ENCODE measurements around the gene JTB. TPM values are rescaled to one million over a fixed set of nuclear protein-coding genes. Genes with fewer than 3 reads are reported as not detected.

Gene JTB
- polyA plus RNA-seq, 2 of the 4 experiments (the other 2 are of a cell fraction), result 106 to 162 TPM

DNA sequence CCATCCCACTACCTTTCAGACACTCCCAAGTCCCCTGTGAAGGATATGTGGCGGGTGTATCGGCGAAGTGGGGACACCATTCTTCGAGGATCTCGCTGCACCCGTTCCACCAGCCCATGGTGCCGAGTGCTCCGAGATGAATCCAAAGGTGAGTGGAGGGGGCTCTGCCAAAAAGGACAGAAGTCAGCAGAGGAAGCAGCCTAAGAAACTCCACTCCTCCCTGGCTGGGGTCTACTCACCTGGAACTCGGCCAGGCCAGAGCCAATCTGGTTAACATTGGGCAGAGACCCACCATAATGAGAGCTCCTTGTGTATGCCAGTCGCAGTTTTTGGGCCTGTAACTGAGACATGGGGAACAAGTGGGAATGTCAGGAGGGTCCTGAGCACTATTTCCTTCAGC lies 22.6 kb downstream of the JTB start:
- no peak for FAIRE-seq
- WGBS (ENCODE audit: missing lambda C conversion rate), result 93% methylated on average over 10 of the region's 10 CpGs
- ChIA-PET CTCF (interaction anchor here (0.7 to 7.5 kb wide), 4 partner anchors 10 to 32 kb away, joined by 3 to 75 read pairs (median 20); partner anchors contain the start of genes CREB3L4, DENND4B and RAB13), POLR2A (interaction anchor here (0.7 kb wide), 1 partner anchor 32 kb away, joined by 4 read pairs; the partner anchor contains the start of gene GATAD2B)
- H3K27ac ChIP-seq, result no peak overlapping the region
- no peaks in the 10 kb centered on the region for H3K9me3 ChIP-seq
- H3K4me3 ChIP-seq, result no peak overlapping the region
- no peak for ATAC-seq
- peaks cover 20% of the 10 kb centered on the region for H3K4me1 ChIP-seq
- H3K4me2 ChIP-seq, result no peak overlapping the region
- TF ChIP-seq POLR2A (IDR thresholded peaks at IDR 0.05; ENCODE audit: low read length) (no peak), NFE2L2 (conservative IDR thresholded peaks at IDR 0.05; ENCODE audit: low read length) (no peak), MAZ (IDR thresholded peaks at IDR 0.05; ENCODE audit: borderline replicate concordance, low read depth, low read length) (no peak), HOXB13 (CRISPR knock-in tag; IDR thresholded peaks at IDR 0.05; ENCODE audit: low read depth) (no peak), TFCP2L1 (CRISPR knock-in tag; IDR thresholded peaks at IDR 0.05) (no peak), EP300 (IDR thresholded peaks at IDR 0.05) (no peak), JUN (IDR thresholded peaks at IDR 0.05) (no peak), NR3C1 (IDR thresholded peaks at IDR 0.05) (no peak), HOXA7 (CRISPR knock-in tag; IDR thresholded peaks at IDR 0.05) (no peak), EHMT2 (IDR thresholded peaks at IDR 0.05; ENCODE audit: low read depth) (no peak)
- TF ChIP-seq, protein P1, sequence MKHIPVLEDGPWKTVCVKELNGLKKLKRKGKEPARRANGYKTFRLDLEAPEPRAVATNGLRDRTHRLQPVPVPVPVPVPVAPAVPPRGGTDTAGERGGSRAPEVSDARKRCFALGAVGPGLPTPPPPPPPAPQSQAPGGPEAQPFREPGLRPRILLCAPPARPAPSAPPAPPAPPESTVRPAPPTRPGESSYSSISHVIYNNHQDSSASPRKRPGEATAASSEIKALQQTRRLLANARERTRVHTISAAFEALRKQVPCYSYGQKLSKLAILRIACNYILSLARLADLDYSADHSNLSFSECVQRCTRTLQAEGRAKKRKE (CRISPR knock-in tag; IDR thresholded peaks at IDR 0.05; ENCODE audit: low read depth), result no peak
- TF ChIP-seq, protein P2, sequence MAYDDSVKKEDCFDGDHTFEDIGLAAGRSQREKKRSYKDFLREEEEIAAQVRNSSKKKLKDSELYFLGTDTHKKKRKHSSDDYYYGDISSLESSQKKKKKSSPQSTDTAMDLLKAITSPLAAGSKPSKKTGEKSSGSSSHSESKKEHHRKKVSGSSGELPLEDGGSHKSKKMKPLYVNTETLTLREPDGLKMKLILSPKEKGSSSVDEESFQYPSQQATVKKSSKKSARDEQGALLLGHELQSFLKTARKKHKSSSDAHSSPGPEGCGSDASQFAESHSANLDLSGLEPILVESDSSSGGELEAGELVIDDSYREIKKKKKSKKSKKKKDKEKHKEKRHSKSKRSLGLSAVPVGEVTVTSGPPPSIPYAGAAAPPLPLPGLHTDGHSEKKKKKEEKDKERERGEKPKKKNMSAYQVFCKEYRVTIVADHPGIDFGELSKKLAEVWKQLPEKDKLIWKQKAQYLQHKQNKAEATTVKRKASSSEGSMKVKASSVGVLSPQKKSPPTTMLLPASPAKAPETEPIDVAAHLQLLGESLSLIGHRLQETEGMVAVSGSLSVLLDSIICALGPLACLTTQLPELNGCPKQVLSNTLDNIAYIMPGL (CRISPR knock-in tag; IDR thresholded peaks at IDR 0.05; ENCODE audit: borderline replicate concordance), result no peak
- no peak for DNase-seq (ENCODE audit: low read depth in 1 of 2, low spot score in 1 of 2)

DNA sequence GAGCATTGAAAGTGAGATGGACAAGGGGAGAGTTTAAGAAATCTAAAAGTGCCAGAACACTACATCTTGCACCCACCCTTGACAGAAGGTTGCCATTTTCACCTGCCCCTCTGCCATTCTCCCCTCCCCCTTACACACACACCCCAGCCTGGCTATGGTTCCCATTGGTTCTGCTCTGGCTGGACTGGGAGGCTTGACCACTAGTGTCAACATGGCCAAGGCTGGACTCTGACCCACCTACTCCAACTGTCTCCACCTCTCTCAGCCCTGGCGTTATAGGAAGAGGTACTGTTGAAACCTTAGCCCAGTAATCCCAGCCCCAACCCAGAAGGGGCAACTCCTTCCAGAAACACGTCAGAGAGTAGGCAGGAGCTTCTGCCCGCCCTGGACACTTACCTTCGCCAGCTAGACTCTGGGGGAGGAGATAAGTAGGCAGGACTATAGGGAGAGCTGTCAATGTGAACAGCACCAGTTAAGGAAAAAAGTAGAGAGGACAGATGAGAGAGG lies 23.6 kb downstream of the JTB start:
- TF ChIP-seq ZSCAN20 (CRISPR knock-in tag; IDR thresholded peaks at IDR 0.05) (no peak), FOXS1 (CRISPR knock-in tag; IDR thresholded peaks at IDR 0.05) (no peak), KDM1A (IDR thresholded peaks at IDR 0.05; ENCODE audit: low read depth) (no peak), JUNB (IDR thresholded peaks at IDR 0.05) (no peak), SMC3 (IDR thresholded peaks at IDR 0.05) (no peak), HOXB13 (CRISPR knock-in tag; IDR thresholded peaks at IDR 0.05; ENCODE audit: low read depth) (no peak), NR3C1 (IDR thresholded peaks at IDR 0.05) (no peak), PHF8 (IDR thresholded peaks at IDR 0.05; ENCODE audit: borderline replicate concordance, low read depth) (no peak), GATA3 (IDR thresholded peaks at IDR 0.05; ENCODE audit: borderline replicate concordance) (no peak), ZC3H11A (IDR thresholded peaks at IDR 0.05) (no peak), SREBF2 (IDR thresholded peaks at IDR 0.05) (no peak), CEBPB (IDR thresholded peaks at IDR 0.05) (no peak)
- TF ChIP-seq, protein P3, sequence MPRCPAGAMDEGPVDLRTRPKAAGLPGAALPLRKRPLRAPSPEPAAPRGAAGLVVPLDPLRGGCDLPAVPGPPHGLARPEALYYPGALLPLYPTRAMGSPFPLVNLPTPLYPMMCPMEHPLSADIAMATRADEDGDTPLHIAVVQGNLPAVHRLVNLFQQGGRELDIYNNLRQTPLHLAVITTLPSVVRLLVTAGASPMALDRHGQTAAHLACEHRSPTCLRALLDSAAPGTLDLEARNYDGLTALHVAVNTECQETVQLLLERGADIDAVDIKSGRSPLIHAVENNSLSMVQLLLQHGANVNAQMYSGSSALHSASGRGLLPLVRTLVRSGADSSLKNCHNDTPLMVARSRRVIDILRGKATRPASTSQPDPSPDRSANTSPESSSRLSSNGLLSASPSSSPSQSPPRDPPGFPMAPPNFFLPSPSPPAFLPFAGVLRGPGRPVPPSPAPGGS (IDR thresholded peaks at IDR 0.05), result no peak
- ATAC-seq (no peak), FAIRE-seq (no peak), DNase-seq (ENCODE audit: low read depth in 1 of 2, low spot score in 1 of 2) (no peak)
- H3K4me1 ChIP-seq, result peaks cover 15% of the 10 kb centered on the region
- ChIA-PET POLR2A (interaction anchor here (1.6 kb wide), 1 partner anchor 14 kb away, joined by 5 read pairs; the partner anchor contains the start of gene CREB3L4), CTCF (interaction anchor here (0.5 to 7.5 kb wide), 4 partner anchors 9 to 357 kb away, joined by 3 to 75 read pairs (median 20); partner anchors contain the start of genes CREB3L4, DENND4B and RAB13)
- H3K4me2 ChIP-seq, result no peak overlapping the region
- 70% methylated on average over 4 of the region's 4 CpGs for WGBS (ENCODE audit: missing lambda C conversion rate)
- no peak overlapping the region for H3K27ac ChIP-seq
- H3K4me3 ChIP-seq, result no peak overlapping the region
- H3K9me3 ChIP-seq, result no peaks in the 10 kb centered on the region
